IMR-90 (cell line): ENCODE results near the gene LYRM4. TPM values are rescaled to one million over a fixed set of nuclear protein-coding genes. Genes with fewer than 3 reads are reported as not detected.

Source experiments
- ATAC-seq: fragments of 200-7000 bp; cut with Tn5 transposase; 2 replicates; pipeline ENCODE4 v1.9.1; 2020; ENCODE audit warnings: low read depth, mild to moderate bottlenecking, moderate library complexity
- BruUV-seq: library from RNA; stranded (reverse); fragments of 400-500 nt; replicated peaks from 2 replicates; lab custom pipeline; 2021; lab: Mats Ljungman, UMichigan
- CTCF ChIA-PET: fragments of 300-600 bp; formaldehyde crosslinking; extraction: SDS; loops from one replicate; lab custom pipeline; 2021; ENCODE audit warnings: antibody characterized with exemption; lab: Yijun Ruan, JAX
- POLR2A ChIA-PET: fragments of 300-600 bp; sonication (Branson Sonifier 250); formaldehyde crosslinking; loops from one replicate; lab custom pipeline; 2022; ENCODE audit warnings: antibody characterized with exemption; ENCODE audit not compliant: unreplicated experiment; lab: Charles Lee
- DNase-seq: peaks from one replicate; pipeline ENCODE4 v3.0.0; 2013
- H2AFZ ChIP-seq: replicated peaks from 2 replicates; pipeline ENCODE3; 2013; ENCODE audit warnings: low read length, mild to moderate bottlenecking; ENCODE audit not compliant: poor library complexity
- H2AK5ac ChIP-seq: 2 replicates; pipeline ENCODE4 v1.6.1; 2013; ENCODE audit warnings: low read depth, low read length, inconsistent platforms
- H2AK9ac ChIP-seq: replicated peaks from 2 replicates; pipeline ENCODE3; 2013; ENCODE audit warnings: mild to moderate bottlenecking, low read depth, low read length, moderate library complexity; ENCODE audit not compliant: poor library complexity
- H2BK120ac ChIP-seq: 2 replicates; pipeline ENCODE4 v1.6.1; 2013; ENCODE audit warnings: low read depth, low read length, inconsistent platforms
- H2BK15ac ChIP-seq: 3 replicates; pipeline ENCODE4 v1.6.1; 2013; ENCODE audit warnings: low read depth, low read length, inconsistent platforms
- H2BK20ac ChIP-seq: 2 replicates; pipeline ENCODE4 v1.6.1; 2013; ENCODE audit warnings: low read depth, mild to moderate bottlenecking, inconsistent platforms, low read length, moderate library complexity
- H2BK5ac ChIP-seq: 2 replicates; pipeline ENCODE4 v1.6.1; 2013; ENCODE audit warnings: mild to moderate bottlenecking, low read depth, low read length, inconsistent platforms; ENCODE audit not compliant: poor library complexity, severe bottlenecking
- H3K14ac ChIP-seq: replicated peaks from 2 replicates; pipeline ENCODE4 v1.6.1; 2013; ENCODE audit warnings: low read depth, low read length, inconsistent platforms
- H3K18ac ChIP-seq: 2 replicates; pipeline ENCODE4 v1.6.1; 2013; ENCODE audit warnings: low read depth, low read length, control low read depth
- H3K23ac ChIP-seq: 2 replicates; pipeline ENCODE4 v1.6.1; 2013; ENCODE audit warnings: low read depth, low read length, inconsistent platforms
- H3K27ac ChIP-seq: 2 replicates; pipeline ENCODE4 v1.5.1; 2013; ENCODE audit warnings: mild to moderate bottlenecking, control low read depth, low read length; ENCODE audit not compliant: insufficient read depth
- H3K27me3 ChIP-seq: 2 replicates; pipeline ENCODE4 v1.6.1; 2013; ENCODE audit warnings: low read length; ENCODE audit not compliant: control insufficient read depth, insufficient read depth
- H3K36me3 ChIP-seq: 2 replicates; pipeline ENCODE4 v1.6.1; 2013; ENCODE audit warnings: low read length, mixed read lengths; ENCODE audit not compliant: control insufficient read depth, insufficient read depth
- H3K4ac ChIP-seq: 2 replicates; pipeline ENCODE4 v1.6.1; 2013; ENCODE audit warnings: low read depth, low read length, inconsistent platforms
- H3K4me1 ChIP-seq: 2 replicates; pipeline ENCODE4 v1.6.1; 2013; ENCODE audit warnings: low read length, mixed read lengths; ENCODE audit not compliant: control insufficient read depth, insufficient read depth
- H3K4me2 ChIP-seq: 2 replicates; pipeline ENCODE4 v1.6.1; 2013; ENCODE audit warnings: low read depth, mild to moderate bottlenecking, control low read depth, low read length, moderate library complexity
- H3K4me3 ChIP-seq: 2 replicates; pipeline ENCODE4 v1.5.1; 2013; ENCODE audit warnings: low read depth, mild to moderate bottlenecking, control low read depth, low read length, moderate library complexity; ENCODE audit not compliant: insufficient read depth
- H3K56ac ChIP-seq: 2 replicates; pipeline ENCODE4 v1.6.1; 2013; ENCODE audit warnings: low read length, inconsistent platforms; ENCODE audit not compliant: insufficient read depth; ENCODE audit errors: extremely low read depth
- H3K79me1 ChIP-seq, 2 experiments: 2 replicates each; pipeline ENCODE4 v1.6.1; 2013; ENCODE audit warnings: low read length in 2 of 2, inconsistent platforms in 1 of 2, low read depth in 1 of 2
- H3K9ac ChIP-seq: 2 replicates; pipeline ENCODE4 v1.6.1; 2013; ENCODE audit warnings: low read depth, low read length, control low read depth
- H3K9me1 ChIP-seq: 2 replicates; pipeline ENCODE4 v1.6.1; 2013; ENCODE audit warnings: low read length, inconsistent platforms; ENCODE audit not compliant: insufficient read depth
- H3K9me3 ChIP-seq: 2 replicates; pipeline ENCODE4 v1.6.1; 2013; ENCODE audit warnings: low read length; ENCODE audit not compliant: control insufficient read depth, insufficient read depth
- H4K20me1 ChIP-seq: 2 replicates; pipeline ENCODE4 v1.6.1; 2013; ENCODE audit warnings: low read length, inconsistent platforms; ENCODE audit not compliant: insufficient read depth
- H4K5ac ChIP-seq: 2 replicates; pipeline ENCODE4 v1.6.1; 2013; ENCODE audit warnings: mild to moderate bottlenecking, low read depth, low read length, control low read depth
- H4K8ac ChIP-seq, 2 experiments: 2 replicates each; pipeline ENCODE4 v1.6.1; 2013; ENCODE audit warnings: low read depth in 2 of 2, low read length in 2 of 2, control low read depth in 1 of 2, inconsistent platforms in 1 of 2
- H4K91ac ChIP-seq: 2 replicates; pipeline ENCODE4 v1.6.1; 2013; ENCODE audit warnings: low read depth, low read length, inconsistent platforms; ENCODE audit not compliant: insufficient read depth
- BHLHE40 ChIP-seq: fragments of 150-350 bp; IDR thresholded peaks from 2 replicates; pipeline ENCODE4 v1.6.1; 2016; ENCODE audit warnings: mild to moderate bottlenecking, low read depth, low read length
- CEBPB ChIP-seq: IDR thresholded peaks from 2 replicates; pipeline ENCODE4 v1.6.1; 2012; ENCODE audit warnings: low read depth, low read length, improper control_type of control experiment
- CHD1 ChIP-seq: IDR thresholded peaks from 2 replicates; pipeline ENCODE4 v1.6.1; 2012; ENCODE audit warnings: low read depth, low read length, improper control_type of control experiment
- CTCF ChIP-seq: conservative IDR thresholded peaks from 2 replicates; pipeline ENCODE4 v1.5.1; 2012; ENCODE audit warnings: mild to moderate bottlenecking, low read depth, low read length, improper control_type of control experiment
- ELK1 ChIP-seq: fragments of 150-350 bp; IDR thresholded peaks from 2 replicates; pipeline ENCODE4 v1.6.1; 2016; ENCODE audit warnings: low read depth, mild to moderate bottlenecking, low read length, moderate library complexity, borderline replicate concordance
- FOS ChIP-seq: fragments of 150-350 bp; IDR thresholded peaks from 2 replicates; pipeline ENCODE4 v1.6.1; 2016; ENCODE audit warnings: low read depth, low read length
- MAFK ChIP-seq: IDR thresholded peaks from 2 replicates; pipeline ENCODE4 v1.6.1; 2012; ENCODE audit warnings: low read depth, low read length, improper control_type of control experiment
- MAZ ChIP-seq: IDR thresholded peaks from 2 replicates; pipeline ENCODE4 v1.6.1; 2012; ENCODE audit warnings: low read depth, mild to moderate bottlenecking, low read length, improper control_type of control experiment, moderate library complexity, borderline replicate concordance
- MXI1 ChIP-seq: IDR thresholded peaks from 2 replicates; pipeline ENCODE4 v1.6.1; 2012; ENCODE audit warnings: low read depth, mild to moderate bottlenecking, low read length, moderate library complexity, borderline replicate concordance
- NFE2L2 ChIP-seq: fragments of 150-350 bp; IDR thresholded peaks from 2 replicates; pipeline ENCODE4 v1.6.1; 2016; ENCODE audit warnings: low read depth, mild to moderate bottlenecking, low read length
- POLR2A ChIP-seq: IDR thresholded peaks from 2 replicates; pipeline ENCODE4 v1.6.1; 2012; ENCODE audit warnings: mild to moderate bottlenecking, low read depth, low read length
- RAD21 ChIP-seq: IDR thresholded peaks from 2 replicates; pipeline ENCODE4 v1.6.1; 2012; ENCODE audit warnings: low read length, improper control_type of control experiment
- RCOR1 ChIP-seq: IDR thresholded peaks from 2 replicates; pipeline ENCODE4 v1.6.1; 2012; ENCODE audit warnings: mild to moderate bottlenecking, low read length, improper control_type of control experiment; ENCODE audit not compliant: insufficient replicate concordance
- RFX5 ChIP-seq: IDR thresholded peaks from 2 replicates; pipeline ENCODE4 v1.8.0; 2012; ENCODE audit warnings: low read depth, mild to moderate bottlenecking, low read length, moderate library complexity
- SMC3 ChIP-seq: fragments of 150-350 bp; IDR thresholded peaks from 2 replicates; pipeline ENCODE4 v1.6.1; 2016; ENCODE audit warnings: low read depth, mild to moderate bottlenecking, antibody characterized with exemption, low read length, moderate library complexity
- WGBS, 2 experiments: methylation state at CpG; one replicate each; pipeline versions ENCODE4 v1.1.5 to v1.1.7; 2013; ENCODE audit warnings: missing lambda C conversion rate in 2 of 2; ENCODE audit not compliant: insufficient read length in 1 of 2; ENCODE audit errors: extremely low coverage in 2 of 2; 5-methylcytosine and 5-hydroxymethylcytosine counted together
- dilution Hi-C: fragments of 300-500 bp; cut with HindIII; formaldehyde crosslinking; loops from one replicate; pipeline ENCODE4 v1.14.3; 2018; ENCODE audit warnings: low sequenced_read_pairs; ENCODE audit not compliant: unreplicated experiment
- in situ Hi-C: fragments of 300-500 bp; cut with MboI; formaldehyde crosslinking; loops from 3 replicates; pipeline ENCODE4 v1.14.3; 2019; ENCODE audit warnings: low sequenced_read_pairs, inconsistent platforms, mixed read lengths
- intact Hi-C: fragments of 100-400 bp; cut with micrococcal nuclease; formaldehyde crosslinking; loops from 2 replicates; pipeline ENCODE4 v1.10.0; 2022
- polyA plus RNA-seq, 3 experiments: library from polyadenylated mRNA; depleted of rRNA; stranded (reverse); fragments of >200 nt; gene quantifications; 2 replicates each; pipeline ENCODE4 v1.2.3, GENCODE V29; 2012; ENCODE audit warnings: low replicate concordance in 1 of 3
- total RNA-seq: library from RNA; depleted of rRNA; stranded (reverse); fragments of >200 nt; gene quantifications from 2 replicates; pipeline ENCODE4 v1.2.3, GENCODE V29; 2012
- TF ChIP-seq, protein P1 (sequence below): fragments of 150-350 bp; IDR thresholded peaks from 2 replicates; pipeline ENCODE4 v1.6.1; 2017; ENCODE audit warnings: mild to moderate bottlenecking, antibody characterized with exemption, low read length, low read depth

LYRM4 gene
- total and polyA plus RNA-seq, 2 of the 4 experiments (the other 2 are of a cell fraction), result 11.5 to 26.6 TPM

- Histone ChIP-seq H3K27me3 (no peaks in the 10 kb centered on the region), H3K18ac (no peak overlapping the region), H3K4me3 (no peak overlapping the region), H3K9me1 (peaks cover 14% of the 10 kb centered on the region), H4K20me1 (no peaks in the 10 kb centered on the region; the same call in 1 of the 2 replicates), H3K4me1 (peaks cover 10% of the 10 kb centered on the region), H3K9ac (no peak overlapping the region), H3K23ac (no peak overlapping the region), H2BK5ac (no peak overlapping the region), H3K36me3 (no peaks in the 10 kb centered on the region), H3K4ac (no peak overlapping the region), H4K8ac (no peak overlapping the region), H4K91ac (no peak overlapping the region), H2BK20ac (no peak overlapping the region), H3K27ac (no peak overlapping the region), H2AK9ac (no peak overlapping the region), H3K14ac (no peak overlapping the region), H2BK15ac (no peak overlapping the region), H3K9me3 (no peaks in the 10 kb centered on the region), H4K5ac (no peak overlapping the region), H2AK5ac (no peak overlapping the region), H3K56ac (no peak overlapping the region), H3K79me1 (peaks cover 0 to 8% of the 10 kb centered on the region in 2 experiments; a peak in 1 of 4 replicates), H2BK120ac (no peak overlapping the region), H2AFZ (no peak overlapping the region), H3K4me2 (no peak overlapping the region)
- WGBS, 2 experiments, result 93% methylated on average over 3 of the region's 4 CpGs; no CpG with 5 or more reads in 1 of the 2 experiments
- intact Hi-C loops (no loop called here), dilution Hi-C loops (no loop called here), in situ Hi-C loops (loop anchor here (25.0 kb wide), 1 partner anchor 1333 kb away; no protein-coding TSS in a partner anchor)
- ATAC-seq (no peak), DNase-seq (no peak)
- no TSS peak for BruUV-seq
- no peak for TF ChIP-seq MAZ
- no peak for TF ChIP-seq POLR2A
- no peak for TF ChIP-seq RAD21
- TF ChIP-seq RCOR1, result no peak
- no peak for TF ChIP-seq NFE2L2
- TF ChIP-seq MAFK, result no peak
- no peak for TF ChIP-seq BHLHE40
- TF ChIP-seq ELK1, result no peak
- TF ChIP-seq MXI1, result no peak
- no peak for TF ChIP-seq SMC3
- TF ChIP-seq CTCF, result no peak
- no peak for TF ChIP-seq CHD1
- TF ChIP-seq, protein P1, sequence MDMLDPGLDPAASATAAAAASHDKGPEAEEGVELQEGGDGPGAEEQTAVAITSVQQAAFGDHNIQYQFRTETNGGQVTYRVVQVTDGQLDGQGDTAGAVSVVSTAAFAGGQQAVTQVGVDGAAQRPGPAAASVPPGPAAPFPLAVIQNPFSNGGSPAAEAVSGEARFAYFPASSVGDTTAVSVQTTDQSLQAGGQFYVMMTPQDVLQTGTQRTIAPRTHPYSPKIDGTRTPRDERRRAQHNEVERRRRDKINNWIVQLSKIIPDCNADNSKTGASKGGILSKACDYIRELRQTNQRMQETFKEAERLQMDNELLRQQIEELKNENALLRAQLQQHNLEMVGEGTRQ, result no peak
- no peak for TF ChIP-seq FOS
- TF ChIP-seq RFX5, result no peak
- no peak for TF ChIP-seq CEBPB
- CTCF ChIA-PET, result no interaction called here
- POLR2A ChIA-PET, result no interaction called here
Measured at GRCh38 chr6:5204376-5204775, 56.4 kb downstream of the LYRM4 start.
